Measurements from ENCODE around the gene SETDB2. TPM values are rescaled to one million over a fixed set of nuclear protein-coding genes. Genes with fewer than 3 reads are reported as not detected.

SETDB2 gene
- total and polyA plus RNA-seq, 10 of the 15 experiments (the other 5 are each of a cell fraction or from before 2014, with no cell fraction given), result 1.2 to 10.0 (median 7.4) TPM

- no peak for TF ChIP-seq RELB (IDR thresholded peaks at IDR 0.05; ENCODE audit: low read depth)
Measured at GRCh38 chr13:49488563-49488962, 44.5 kb downstream of the SETDB2 start (continued).

- no peak for DNase-seq (ENCODE audit: low read depth, low spot score)
- Histone ChIP-seq H3K4me3 (peak overlapping the region; percentile 78), H3K9me3 (replicated peaks; ENCODE audit: control insufficient read depth, insufficient read depth, low read length) (no peaks in the 10 kb centered on the region), H4K20me1 (ENCODE audit: control insufficient read depth, insufficient read depth) (no peaks in the 10 kb centered on the region), H3K36me3 (ENCODE audit: control insufficient read depth in 2 of 2, insufficient read depth in 2 of 2, low read length in 1 of 2) (peaks cover 0 to 11% of the 10 kb centered on the region in 2 experiments; a peak in 2 of 4 replicates), H3K4me1 (ENCODE audit: control insufficient read depth, insufficient read depth, low read length) (peaks cover 6% of the 10 kb centered on the region), H3K9ac (ENCODE audit: control insufficient read depth, insufficient read depth, low read length) (peak overlapping the region; percentile 95), H3K27ac (ENCODE audit: control insufficient read depth, insufficient read depth) (peak overlapping the region; percentile 94), H2AFZ (ENCODE audit: control insufficient read depth, low read depth, low read length) (peak overlapping the region; percentile 15; the same call in 1 of the 2 replicates), H3K4me2 (ENCODE audit: control insufficient read depth, insufficient read depth) (peak overlapping the region; percentile 58), H3K27me3 (replicated peaks in 1 of 2; ENCODE audit: control insufficient read depth in 2 of 2, insufficient read depth in 2 of 2, low read length in 1 of 2) (no peaks in the 10 kb centered on the region), H3K79me2 (ENCODE audit: control insufficient read depth, insufficient read depth, low read length) (peaks cover 10% of the 10 kb centered on the region)
- SMC1A ChIA-PET (ENCODE audit: uncharacterized antibody, unreplicated experiment), result interaction anchor here (1.1 to 3.0 kb wide), 4 partner anchors 50 to 111 kb away, joined by 3 to 21 read pairs (median 4); partner anchors contain the start of genes CAB39L and SETDB2
- POLR2A ChIA-PET, result interaction anchor here (1.3 to 5.8 kb wide), 2 partner anchors 40 to 50 kb away, joined by 3 to 48 read pairs; partner anchors contain the start of genes CAB39L and SETDB2
- RAD21 ChIA-PET (ENCODE audit: unreplicated experiment), result interaction anchor here (1.3 to 3.9 kb wide), 3 partner anchors 12 to 51 kb away, joined by 5 to 22 read pairs (median 5); partner anchors contain the start of genes CAB39L and SETDB2
- WGBS (ENCODE audit: insufficient coverage, insufficient replicate concordance, low lambda C conversion rate, missing lambda C conversion rate), result 44% methylated on average over 2 of the region's 2 CpGs
- FAIRE-seq, result no peak
- no TSS peak for BruUV-seq (replicated peaks)
- CTCF ChIA-PET, result interaction anchor here (1.0 to 1.3 kb wide), 6 partner anchors 9 to 141 kb away, joined by 3 to 7 read pairs (median 4); partner anchors contain the start of gene CAB39L
- in situ Hi-C loops (cut with MboI), result no loop called here
- no peak for ATAC-seq
- intact Hi-C loops (cut with micrococcal nuclease; ENCODE audit: unreplicated experiment), result loop anchor here (2.0 to 10.0 kb wide), 2 partner anchors 50 to 190 kb away; partner anchors contain the start of genes CAB39L and SETDB2
- TF ChIP-seq MTA2 (IDR thresholded peaks at IDR 0.05; ENCODE audit: low read depth) (no peak), RUNX3 (IDR thresholded peaks at IDR 0.05; ENCODE audit: low read length) (no peak), SMAD1 (IDR thresholded peaks at IDR 0.05; ENCODE audit: low read depth, partially characterized antibody) (no peak), SIX5 (IDR thresholded peaks at IDR 0.05; ENCODE audit: low read depth, low read length, severe bottlenecking) (no peak), HCFC1 (IDR thresholded peaks at IDR 0.05; ENCODE audit: low read length) (no peak), HDAC6 (IDR thresholded peaks at IDR 0.05; ENCODE audit: unreplicated experiment) (no peak), HSF1 (IDR thresholded peaks at IDR 0.05; ENCODE audit: low read depth, low read length) (no peak), KLF5 (IDR thresholded peaks at IDR 0.05; ENCODE audit: partially characterized antibody) (no peak), GABPA (IDR thresholded peaks at IDR 0.05; ENCODE audit: low read depth) (no peak), PML (IDR thresholded peaks at IDR 0.05; ENCODE audit: low read length) (no peak), RAD21 (IDR thresholded peaks at IDR 0.05; ENCODE audit: insufficient read depth, low read depth, low read length) (peak; percentile 23; the same call in 1 of the 2 replicates), YBX1 (IDR thresholded peaks at IDR 0.05) (no peak), BRCA1 (IDR thresholded peaks at IDR 0.05; ENCODE audit: low read depth, low read length) (no peak)
- TF ChIP-seq, protein P1, sequence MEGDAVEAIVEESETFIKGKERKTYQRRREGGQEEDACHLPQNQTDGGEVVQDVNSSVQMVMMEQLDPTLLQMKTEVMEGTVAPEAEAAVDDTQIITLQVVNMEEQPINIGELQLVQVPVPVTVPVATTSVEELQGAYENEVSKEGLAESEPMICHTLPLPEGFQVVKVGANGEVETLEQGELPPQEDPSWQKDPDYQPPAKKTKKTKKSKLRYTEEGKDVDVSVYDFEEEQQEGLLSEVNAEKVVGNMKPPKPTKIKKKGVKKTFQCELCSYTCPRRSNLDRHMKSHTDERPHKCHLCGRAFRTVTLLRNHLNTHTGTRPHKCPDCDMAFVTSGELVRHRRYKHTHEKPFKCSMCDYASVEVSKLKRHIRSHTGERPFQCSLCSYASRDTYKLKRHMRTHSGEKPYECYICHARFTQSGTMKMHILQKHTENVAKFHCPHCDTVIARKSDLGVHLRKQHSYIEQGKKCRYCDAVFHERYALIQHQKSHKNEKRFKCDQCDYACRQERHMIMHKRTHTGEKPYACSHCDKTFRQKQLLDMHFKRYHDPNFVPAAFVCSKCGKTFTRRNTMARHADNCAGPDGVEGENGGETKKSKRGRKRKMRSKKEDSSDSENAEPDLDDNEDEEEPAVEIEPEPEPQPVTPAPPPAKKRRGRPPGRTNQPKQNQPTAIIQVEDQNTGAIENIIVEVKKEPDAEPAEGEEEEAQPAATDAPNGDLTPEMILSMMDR (IDR thresholded peaks at IDR 0.05 in 2 of 3, conservative IDR thresholded peaks at IDR 0.05 in 1 of 3; ENCODE audit: control insufficient read depth in 2 of 3, extremely low read depth in 1 of 3, insufficient read depth in 1 of 3, low read depth in 3 of 3, low read length in 3 of 3), result peak in 2 of 3 experiments; percentile 10 to 12; a peak in 2 of 6 replicates
- TF ChIP-seq, protein P2, sequence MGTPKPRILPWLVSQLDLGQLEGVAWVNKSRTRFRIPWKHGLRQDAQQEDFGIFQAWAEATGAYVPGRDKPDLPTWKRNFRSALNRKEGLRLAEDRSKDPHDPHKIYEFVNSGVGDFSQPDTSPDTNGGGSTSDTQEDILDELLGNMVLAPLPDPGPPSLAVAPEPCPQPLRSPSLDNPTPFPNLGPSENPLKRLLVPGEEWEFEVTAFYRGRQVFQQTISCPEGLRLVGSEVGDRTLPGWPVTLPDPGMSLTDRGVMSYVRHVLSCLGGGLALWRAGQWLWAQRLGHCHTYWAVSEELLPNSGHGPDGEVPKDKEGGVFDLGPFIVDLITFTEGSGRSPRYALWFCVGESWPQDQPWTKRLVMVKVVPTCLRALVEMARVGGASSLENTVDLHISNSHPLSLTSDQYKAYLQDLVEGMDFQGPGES (IDR thresholded peaks at IDR 0.05), result no peak
Measured at GRCh38 chr13:49494645-49495044, 50.6 kb downstream of the SETDB2 start.

Measured in GM12878 (cell line).